Measurements from ENCODE around the gene XRCC3. TPM values are rescaled to one million over a fixed set of nuclear protein-coding genes. Genes with fewer than 3 reads are reported as not detected.
A peak's percentile ranks its signal among the peaks of the same experiment; 100 is the strongest.

XRCC3 gene
- total RNA-seq, 4 donors from 2014 or later = 11.6 to 42.9 (median 16.2) TPM

DNA sequence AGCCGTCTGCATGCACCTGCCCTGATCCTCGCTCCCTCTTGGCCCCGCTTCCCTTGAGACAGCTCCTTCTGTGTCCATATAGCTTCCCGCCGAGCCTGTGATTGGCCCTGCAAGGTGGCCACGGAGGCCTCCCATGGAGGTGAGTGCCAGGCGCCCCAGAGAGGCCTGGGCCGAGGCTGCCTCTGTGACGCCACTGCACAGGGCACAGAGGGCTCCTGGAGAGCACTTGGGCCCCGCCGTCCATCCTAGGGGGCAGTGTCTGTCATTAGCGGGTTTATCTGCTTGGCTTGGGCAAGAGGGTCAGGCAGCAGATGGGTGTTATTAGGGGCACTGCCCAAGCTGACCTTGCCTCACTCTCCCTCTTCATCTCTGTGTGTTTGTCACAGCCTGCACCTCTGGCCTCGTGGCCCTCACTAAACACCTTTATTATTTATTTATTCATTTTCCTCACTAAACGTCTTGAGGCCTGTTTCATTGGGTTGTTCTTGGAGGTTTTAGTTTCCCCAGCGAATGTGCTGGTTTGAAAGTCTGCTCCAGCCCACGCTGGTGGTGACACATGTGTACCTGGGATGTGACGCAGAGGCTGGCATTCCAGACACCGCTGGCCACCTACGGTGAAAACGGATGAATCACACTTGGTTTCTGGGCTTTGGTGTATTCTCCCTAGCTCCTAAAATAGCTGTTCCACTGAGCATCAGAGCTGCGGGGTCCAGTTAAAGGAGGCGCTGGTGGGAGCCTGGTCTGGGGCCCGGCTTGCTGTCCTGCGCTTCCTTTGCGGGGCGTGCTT, 6.3 kb upstream of the XRCC3 start:
- no peak for TF ChIP-seq POLR2A (IDR thresholded peaks at IDR 0.05)
- TF ChIP-seq, protein P1, sequence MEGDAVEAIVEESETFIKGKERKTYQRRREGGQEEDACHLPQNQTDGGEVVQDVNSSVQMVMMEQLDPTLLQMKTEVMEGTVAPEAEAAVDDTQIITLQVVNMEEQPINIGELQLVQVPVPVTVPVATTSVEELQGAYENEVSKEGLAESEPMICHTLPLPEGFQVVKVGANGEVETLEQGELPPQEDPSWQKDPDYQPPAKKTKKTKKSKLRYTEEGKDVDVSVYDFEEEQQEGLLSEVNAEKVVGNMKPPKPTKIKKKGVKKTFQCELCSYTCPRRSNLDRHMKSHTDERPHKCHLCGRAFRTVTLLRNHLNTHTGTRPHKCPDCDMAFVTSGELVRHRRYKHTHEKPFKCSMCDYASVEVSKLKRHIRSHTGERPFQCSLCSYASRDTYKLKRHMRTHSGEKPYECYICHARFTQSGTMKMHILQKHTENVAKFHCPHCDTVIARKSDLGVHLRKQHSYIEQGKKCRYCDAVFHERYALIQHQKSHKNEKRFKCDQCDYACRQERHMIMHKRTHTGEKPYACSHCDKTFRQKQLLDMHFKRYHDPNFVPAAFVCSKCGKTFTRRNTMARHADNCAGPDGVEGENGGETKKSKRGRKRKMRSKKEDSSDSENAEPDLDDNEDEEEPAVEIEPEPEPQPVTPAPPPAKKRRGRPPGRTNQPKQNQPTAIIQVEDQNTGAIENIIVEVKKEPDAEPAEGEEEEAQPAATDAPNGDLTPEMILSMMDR (IDR thresholded peaks at IDR 0.05) = no peak
- H3K27ac ChIP-seq = no peak overlapping the region
- no peak overlapping the region for H3K4me3 ChIP-seq
- no peaks in the 10 kb centered on the region for H3K36me3 ChIP-seq
- no peaks in the 10 kb centered on the region for H3K9me3 ChIP-seq
- no peak for DNase-seq
- H3K27me3 ChIP-seq = no peaks in the 10 kb centered on the region
- H3K4me1 ChIP-seq = peaks cover 0 to 42% (median under 1%) of the 10 kb centered on the region in 4 donors

- H3K27me3 ChIP-seq = no peaks in the 10 kb centered on the region
- H3K36me3 ChIP-seq = no peaks in the 10 kb centered on the region
- no peak overlapping the region for H3K27ac ChIP-seq
- H3K4me1 ChIP-seq = peaks cover 0 to 47% (median 4%) of the 10 kb centered on the region in 4 donors
- no peak overlapping the region for H3K4me3 ChIP-seq
- H3K9me3 ChIP-seq = no peaks in the 10 kb centered on the region
- no peak for TF ChIP-seq POLR2A (IDR thresholded peaks at IDR 0.05)
- TF ChIP-seq, protein P1 (IDR thresholded peaks at IDR 0.05) = no peak
- no peak for DNase-seq
These were observed 4.5 kb upstream of the XRCC3 start for GRCh38 chr14:103719751-103720150.

DNA sequence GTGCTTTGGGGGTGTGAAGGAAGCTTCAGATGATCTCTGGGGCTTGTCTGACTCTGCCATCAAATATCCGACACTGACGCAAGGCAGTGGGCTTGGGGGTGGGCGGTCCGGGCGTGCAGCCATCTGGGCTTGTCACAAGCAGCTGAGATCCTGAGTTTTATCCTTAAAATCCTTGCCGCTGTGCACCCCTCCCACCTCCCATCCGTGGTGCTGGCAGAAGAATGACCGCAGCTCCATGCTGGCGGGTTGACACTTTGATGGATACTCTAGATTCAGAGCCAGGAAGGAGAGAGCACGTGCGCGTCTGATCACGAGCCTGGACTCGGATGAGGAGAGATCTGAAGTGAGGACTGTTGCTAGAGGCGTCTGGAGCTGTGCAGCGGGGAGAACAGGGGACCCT, 3.3 kb upstream of the XRCC3 start:
- Histone ChIP-seq H3K27ac (no peak overlapping the region), H3K27me3 (no peaks in the 10 kb centered on the region), H3K4me3 (no peak overlapping the region), H3K36me3 (no peaks in the 10 kb centered on the region), H3K4me1 (peaks cover 0 to 49% (median 11%) of the 10 kb centered on the region in 4 donors), H3K9me3 (no peaks in the 10 kb centered on the region)
- DNase-seq = no peak
- no peak for TF ChIP-seq POLR2A (IDR thresholded peaks at IDR 0.05)
- TF ChIP-seq, protein P1 (IDR thresholded peaks at IDR 0.05) = no peak

DNA sequence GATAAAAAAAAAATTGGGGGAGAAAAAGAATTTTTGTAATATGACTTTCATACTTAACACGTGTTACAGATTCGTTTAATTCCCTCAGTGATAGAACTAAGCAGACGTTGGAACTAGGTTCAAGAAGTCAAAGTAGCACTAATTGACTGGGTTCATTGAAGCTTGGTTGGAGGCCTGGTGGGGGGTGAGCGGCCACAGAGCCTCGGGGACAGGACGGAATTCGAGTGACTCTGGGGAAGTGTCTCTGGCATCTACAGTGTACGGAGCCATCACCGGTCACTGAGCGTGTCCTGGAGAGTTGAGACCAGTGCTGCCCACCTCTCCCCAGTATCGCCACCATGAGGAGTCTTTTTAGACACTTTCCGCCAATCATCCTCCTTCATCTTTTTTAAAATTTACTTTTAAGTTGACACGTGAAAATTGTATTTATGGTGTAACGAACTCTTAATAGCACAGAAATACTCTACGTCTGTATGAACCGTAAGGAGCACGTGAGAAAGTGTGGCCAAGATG, 1.7 kb upstream of the XRCC3 start:
- Histone ChIP-seq H3K27ac (no peak overlapping the region), H3K36me3 (no peaks in the 10 kb centered on the region), H3K4me1 (peaks cover 0 to 57% (median 11%) of the 10 kb centered on the region in 4 donors), H3K4me3 (peak overlapping the region in 3 of 4 donors; percentile 90 to 99 (median 91)), H3K27me3 (no peaks in the 10 kb centered on the region), H3K9me3 (no peaks in the 10 kb centered on the region)
- TF ChIP-seq, protein P1 (IDR thresholded peaks at IDR 0.05) = no peak
- TF ChIP-seq POLR2A (IDR thresholded peaks at IDR 0.05) = no peak
- no peak for DNase-seq

DNA sequence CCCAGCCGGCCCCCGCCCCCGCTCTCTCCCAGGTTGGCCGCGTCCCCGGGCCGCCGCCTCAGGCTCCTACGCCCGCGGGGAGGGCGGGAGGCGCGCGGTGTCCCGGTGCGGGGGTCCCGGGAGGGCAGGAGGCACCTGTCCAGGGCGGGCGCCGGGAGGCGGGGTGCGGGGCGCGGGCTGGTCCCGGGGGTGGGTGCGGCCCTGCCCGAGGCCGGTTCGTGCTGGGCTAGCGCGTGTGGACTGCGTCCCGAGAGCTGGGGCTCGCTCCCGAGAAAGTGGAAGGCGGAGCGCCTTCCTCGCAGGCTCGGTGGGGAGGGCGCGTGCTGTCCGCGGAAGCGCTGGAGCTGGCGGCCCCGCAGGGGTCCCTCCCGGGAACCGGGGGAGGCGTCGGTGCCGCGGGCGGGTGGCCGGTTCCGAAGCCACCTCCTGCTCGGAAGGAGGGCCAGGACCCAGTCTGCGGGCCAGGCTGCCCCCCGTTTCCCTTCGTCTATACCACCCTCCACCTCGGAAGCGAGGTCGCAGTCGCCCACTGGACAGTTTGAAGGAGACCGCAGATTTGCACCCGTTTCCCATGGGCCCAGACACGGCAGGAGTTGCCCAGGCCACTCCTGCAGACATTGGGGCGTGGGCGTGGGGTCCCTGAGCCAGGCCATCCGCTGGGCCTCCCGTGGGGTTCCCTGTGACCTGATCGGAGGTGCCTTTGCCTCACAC, 995 bp upstream of the XRCC3 start:
- DNase-seq = peak in 1 of 3 donors; percentile 75
- H3K4me1 ChIP-seq = peaks cover 4 to 64% (median 11%) of the 10 kb centered on the region in 4 donors
- TF ChIP-seq, protein P1 (IDR thresholded peaks at IDR 0.05) = no peak
- no peak for TF ChIP-seq POLR2A (IDR thresholded peaks at IDR 0.05)
- H3K9me3 ChIP-seq = no peaks in the 10 kb centered on the region
- H3K27ac ChIP-seq = peak overlapping the region; percentile 80 to 96 (median 88)
- no peaks in the 10 kb centered on the region for H3K36me3 ChIP-seq
- peak overlapping the region; percentile 90 to 99 (median 90) for H3K4me3 ChIP-seq
- no peaks in the 10 kb centered on the region for H3K27me3 ChIP-seq
